WTC11 (cell line): Measurements from ENCODE around the gene RAC3.

Source experiments
- ATF3 ChIP-seq: sonication (generic); formaldehyde crosslinking; conservative IDR thresholded peaks from 2 replicates; pipeline ENCODE4 v1.8.1; 2022; ENCODE audit warnings: mild to moderate bottlenecking, missing genetic modification reagents
- CREM ChIP-seq: sonication (generic); formaldehyde crosslinking; IDR thresholded peaks from 2 replicates; pipeline ENCODE4 v1.8.1; 2022; ENCODE audit warnings: mild to moderate bottlenecking, missing genetic modification reagents, moderate library complexity
- CTCF ChIP-seq: fragments of 200-600 bp; IDR thresholded peaks from 2 replicates; pipeline ENCODE4 v1.8.0; 2022; ENCODE audit warnings: antibody characterized with exemption
- E2F4 ChIP-seq: sonication (generic); formaldehyde crosslinking; IDR thresholded peaks from 2 replicates; pipeline ENCODE4 v1.8.1; 2022; ENCODE audit warnings: low read depth, mild to moderate bottlenecking, moderate library complexity, missing genetic modification reagents, borderline replicate concordance
- MAX ChIP-seq: sonication (generic); formaldehyde crosslinking; IDR thresholded peaks from 2 replicates; pipeline ENCODE4 v1.8.0; 2022; ENCODE audit warnings: mild to moderate bottlenecking, missing genetic modification reagents
- NFYB ChIP-seq: sonication (generic); formaldehyde crosslinking; conservative IDR thresholded peaks from 2 replicates; pipeline ENCODE4 v1.8.0; 2022; ENCODE audit warnings: low read depth, missing genetic modification reagents
- NR2C2 ChIP-seq: sonication (generic); formaldehyde crosslinking; IDR thresholded peaks from 2 replicates; pipeline ENCODE4 v1.8.0; 2022; ENCODE audit warnings: mild to moderate bottlenecking, missing genetic modification reagents
- OVOL2 ChIP-seq: fragments of 250-450 bp; sonication (Bioruptor Pico); IDR thresholded peaks from 2 replicates; pipeline ENCODE4 v1.9.0; 2021; ENCODE audit warnings: mild to moderate bottlenecking, borderline replicate concordance
- TP53 ChIP-seq: sonication (generic); formaldehyde crosslinking; IDR thresholded peaks from 2 replicates; pipeline ENCODE4 v1.8.1; 2023; ENCODE audit warnings: mild to moderate bottlenecking, missing genetic modification reagents

GRCh38 chr17:81998212-81998611, 33.3 kb upstream of the RAC3 start:
- TF ChIP-seq OVOL2 (CRISPR knock-in tag): no peak
- no peak for TF ChIP-seq NFYB (CRISPR knock-in tag)
- no peak for TF ChIP-seq CTCF
- no peak for TF ChIP-seq ATF3 (CRISPR knock-in tag)
- TF ChIP-seq NR2C2: no peak
- TF ChIP-seq E2F4 (CRISPR knock-in tag): no peak
- no peak for TF ChIP-seq TP53 (CRISPR knock-in tag)
- TF ChIP-seq CREM (CRISPR knock-in tag): no peak
- TF ChIP-seq MAX (CRISPR knock-in tag): no peak
